Measurements from ENCODE around the gene DNAJC3. TPM values are rescaled to one million over a fixed set of nuclear protein-coding genes. Genes with fewer than 3 reads are reported as not detected.
A peak's percentile ranks its signal among the peaks of the same experiment; 100 is the strongest.

DNAJC3 gene
- total RNA-seq, 1 donor from 2014 or later = 18.3 TPM

- Mint-ChIP-seq H3K4me1 (peaks cover 31% of the 10 kb centered on the region), H3K27ac (ENCODE audit: unreplicated experiment) (peak overlapping the region; percentile 57), H3K9me3 (no peaks in the 10 kb centered on the region), H3K4me3 (peak overlapping the region; percentile 93), H3K36me3 (ENCODE audit: low read depth) (peaks cover 13% of the 10 kb centered on the region), H3K27me3 (ENCODE audit: low read depth) (no peaks in the 10 kb centered on the region)
- TF ChIP-seq CTCF (conservative IDR thresholded peaks at IDR 0.05) = no peak
- peak; percentile 47 for DNase-seq (ENCODE audit: low read depth, low spot score)
These were observed 32.9 kb upstream of the DNAJC3 start for GRCh38 chr13:95643936-95644598.

- Mint-ChIP-seq H3K4me1 (peaks cover 30% of the 10 kb centered on the region), H3K9me3 (no peaks in the 10 kb centered on the region)
These were observed 32.3 kb upstream of the DNAJC3 start, which contains the start of gene DZIP1 for GRCh38 chr13:95644601-95645052. DZIP1 (minus strand) TSS chr13:95644706; CDS start chr13:95642029, 2,677 bp downstream.

GRCh38 chr13:95647321-95647720, 29.6 kb upstream of the DNAJC3 start:
- peaks cover 16% of the 10 kb centered on the region for H3K4me1 Mint-ChIP-seq
- no peak for TF ChIP-seq CTCF (conservative IDR thresholded peaks at IDR 0.05)
- peak overlapping the region; percentile 47 for H3K4me3 Mint-ChIP-seq
- H3K36me3 Mint-ChIP-seq (ENCODE audit: low read depth) = no peaks in the 10 kb centered on the region
- H3K9me3 Mint-ChIP-seq = no peaks in the 10 kb centered on the region
- H3K27me3 Mint-ChIP-seq (ENCODE audit: low read depth) = no peaks in the 10 kb centered on the region
- H3K27ac Mint-ChIP-seq (ENCODE audit: unreplicated experiment) = no peak overlapping the region
- no peak for DNase-seq (ENCODE audit: low read depth, low spot score)

More at GRCh38 chr13:95644601-95645052, 32.3 kb upstream of the DNAJC3 start, which contains the start of gene DZIP1:
- H3K27ac Mint-ChIP-seq (ENCODE audit: unreplicated experiment) = peak within 1 kb of the TSS; percentile 57
- H3K27me3 Mint-ChIP-seq (ENCODE audit: low read depth) = no peaks in the 10 kb centered on the region
- H3K36me3 Mint-ChIP-seq (ENCODE audit: low read depth) = peaks cover 12% of the 10 kb centered on the region
- H3K4me3 Mint-ChIP-seq = peak within 1 kb of the TSS; percentile 93
- no peak for TF ChIP-seq CTCF (conservative IDR thresholded peaks at IDR 0.05)
- peak; percentile 81 for DNase-seq (ENCODE audit: low read depth, low spot score)

- Mint-ChIP-seq H3K4me1 (no peaks in the 10 kb centered on the region), H3K27ac (ENCODE audit: unreplicated experiment) (no peak overlapping the region), H3K4me3 (no peak overlapping the region), H3K27me3 (ENCODE audit: low read depth) (peaks cover 3% of the 10 kb centered on the region), H3K9me3 (no peaks in the 10 kb centered on the region), H3K36me3 (ENCODE audit: low read depth) (no peaks in the 10 kb centered on the region)
- TF ChIP-seq CTCF (conservative IDR thresholded peaks at IDR 0.05) = no peak
- no peak for DNase-seq (ENCODE audit: low read depth, low spot score)
These were observed 26.2 kb upstream of the DNAJC3 start for GRCh38 chr13:95650696-95651095.

GRCh38 chr13:95652244-95652764, 24.6 kb upstream of the DNAJC3 start:
- Mint-ChIP-seq H3K27ac (ENCODE audit: unreplicated experiment) (no peak overlapping the region), H3K36me3 (ENCODE audit: low read depth) (no peaks in the 10 kb centered on the region), H3K9me3 (no peaks in the 10 kb centered on the region), H3K4me3 (no peak overlapping the region), H3K4me1 (no peaks in the 10 kb centered on the region), H3K27me3 (ENCODE audit: low read depth) (peaks cover 3% of the 10 kb centered on the region)
- TF ChIP-seq CTCF (conservative IDR thresholded peaks at IDR 0.05) = no peak
- DNase-seq (ENCODE audit: low read depth, low spot score) = no peak
